Effector memory CD4-positive, alpha-beta T cell (primary cell): ENCODE data around the gene RBFOX1.

Experiments
- DNase-seq, 3 donors: peaks; one replicate each; pipeline ENCODE4 v3.0.0-alpha.2; 2020
- H3K27ac ChIP-seq: 2 replicates; pipeline ENCODE4 v1.7.0; 2013; ENCODE audit warnings: mild to moderate bottlenecking, low read length, moderate library complexity; ENCODE audit not compliant: insufficient read depth, poor library complexity, severe bottlenecking
- H3K27me3 ChIP-seq: replicated peaks from 2 replicates; pipeline ENCODE4 v1.7.0; 2013; ENCODE audit warnings: mild to moderate bottlenecking, low read length; ENCODE audit not compliant: insufficient read depth, control insufficient read depth, poor library complexity, severe bottlenecking
- H3K36me3 ChIP-seq: 2 replicates; pipeline ENCODE4 v1.7.0; 2013; ENCODE audit warnings: mild to moderate bottlenecking, low read length, moderate library complexity; ENCODE audit not compliant: control insufficient read depth, insufficient read depth
- H3K4me1 ChIP-seq: 2 replicates; pipeline ENCODE4 v1.7.0; 2013; ENCODE audit warnings: low read length, mild to moderate bottlenecking; ENCODE audit not compliant: control insufficient read depth, insufficient read depth, poor library complexity, severe bottlenecking
- H3K4me3 ChIP-seq: 2 replicates; pipeline ENCODE4 v1.7.0; 2013; ENCODE audit warnings: low read length, low read depth, mild to moderate bottlenecking; ENCODE audit not compliant: insufficient read depth, poor library complexity, severe bottlenecking
- H3K9me3 ChIP-seq: 2 replicates; pipeline ENCODE4 v1.7.0; 2013; ENCODE audit warnings: mild to moderate bottlenecking, low read length, moderate library complexity; ENCODE audit not compliant: control insufficient read depth

The RBFOX1 gene

DNA sequence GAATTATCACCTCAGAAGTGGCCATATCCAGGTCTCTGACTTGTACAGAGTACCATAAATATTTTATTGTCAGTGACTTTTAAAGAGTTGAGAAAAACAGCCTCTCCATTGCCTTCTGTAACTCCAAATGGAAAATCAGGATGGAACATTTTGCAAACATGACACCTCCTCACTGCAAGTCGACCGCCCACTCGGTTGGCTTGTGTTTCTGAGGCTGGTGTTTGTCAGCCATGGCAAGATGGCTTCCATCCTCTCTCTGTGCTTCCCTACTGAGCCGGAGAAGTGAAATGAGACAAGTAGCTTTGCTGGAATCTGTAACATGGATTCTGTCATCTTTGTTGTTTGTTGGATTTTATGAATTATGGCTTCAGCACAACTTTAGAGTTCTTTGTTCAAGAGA is 172.8 kb downstream of the RBFOX1 start:
- no peak overlapping the region for H3K27ac ChIP-seq
- no peaks in the 10 kb centered on the region for H3K36me3 ChIP-seq
- no peaks in the 10 kb centered on the region for H3K9me3 ChIP-seq
- no peak for DNase-seq
- no peak overlapping the region for H3K4me3 ChIP-seq
- H3K4me1 ChIP-seq = no peaks in the 10 kb centered on the region
- H3K27me3 ChIP-seq = no peaks in the 10 kb centered on the region

DNA sequence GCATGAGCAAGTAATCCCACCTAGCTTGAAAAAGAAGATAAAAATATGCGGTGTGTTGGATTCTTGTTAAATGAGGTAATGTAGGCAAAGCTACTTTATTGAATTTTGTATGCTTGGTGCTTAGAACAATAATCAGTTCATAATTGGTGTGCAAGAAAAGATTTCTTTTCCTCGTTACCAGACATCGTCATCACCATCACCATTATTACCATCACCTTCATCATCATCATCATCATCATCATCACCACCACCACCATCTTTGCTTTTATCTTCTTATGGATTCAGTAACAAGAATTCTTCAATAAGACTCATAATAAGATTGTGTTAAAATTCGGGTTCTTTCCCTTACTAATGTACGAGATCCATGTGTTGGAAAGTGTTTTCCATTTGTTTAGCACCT is 173.7 kb downstream of the RBFOX1 start:
- Histone ChIP-seq H3K27ac (no peak overlapping the region), H3K36me3 (no peaks in the 10 kb centered on the region), H3K27me3 (no peaks in the 10 kb centered on the region), H3K9me3 (no peaks in the 10 kb centered on the region), H3K4me3 (no peak overlapping the region), H3K4me1 (no peaks in the 10 kb centered on the region)
- no peak for DNase-seq

DNA sequence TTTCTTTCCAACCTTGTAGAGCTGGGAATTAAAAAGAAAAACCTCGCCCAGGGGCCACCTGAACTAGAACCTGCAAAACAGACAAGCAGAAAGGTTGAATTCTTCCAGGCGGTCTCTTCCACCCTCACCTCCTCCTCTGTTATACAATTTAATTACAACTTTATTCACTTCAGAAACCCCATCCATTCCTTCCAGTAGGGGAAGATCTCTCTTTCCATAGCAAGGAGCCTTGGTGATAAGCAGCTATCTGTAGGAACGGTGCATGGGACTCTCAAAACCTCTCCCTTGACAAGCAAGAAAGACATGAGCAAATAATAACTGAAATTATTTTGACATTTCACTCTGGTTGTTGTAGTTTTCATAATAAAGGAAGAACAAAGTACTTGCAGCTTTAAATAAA is 176.0 kb downstream of the RBFOX1 start:
- Histone ChIP-seq H3K36me3 (no peaks in the 10 kb centered on the region), H3K27me3 (no peaks in the 10 kb centered on the region), H3K9me3 (no peaks in the 10 kb centered on the region), H3K27ac (no peak overlapping the region), H3K4me1 (no peaks in the 10 kb centered on the region), H3K4me3 (no peak overlapping the region)
- no peak for DNase-seq

DNA sequence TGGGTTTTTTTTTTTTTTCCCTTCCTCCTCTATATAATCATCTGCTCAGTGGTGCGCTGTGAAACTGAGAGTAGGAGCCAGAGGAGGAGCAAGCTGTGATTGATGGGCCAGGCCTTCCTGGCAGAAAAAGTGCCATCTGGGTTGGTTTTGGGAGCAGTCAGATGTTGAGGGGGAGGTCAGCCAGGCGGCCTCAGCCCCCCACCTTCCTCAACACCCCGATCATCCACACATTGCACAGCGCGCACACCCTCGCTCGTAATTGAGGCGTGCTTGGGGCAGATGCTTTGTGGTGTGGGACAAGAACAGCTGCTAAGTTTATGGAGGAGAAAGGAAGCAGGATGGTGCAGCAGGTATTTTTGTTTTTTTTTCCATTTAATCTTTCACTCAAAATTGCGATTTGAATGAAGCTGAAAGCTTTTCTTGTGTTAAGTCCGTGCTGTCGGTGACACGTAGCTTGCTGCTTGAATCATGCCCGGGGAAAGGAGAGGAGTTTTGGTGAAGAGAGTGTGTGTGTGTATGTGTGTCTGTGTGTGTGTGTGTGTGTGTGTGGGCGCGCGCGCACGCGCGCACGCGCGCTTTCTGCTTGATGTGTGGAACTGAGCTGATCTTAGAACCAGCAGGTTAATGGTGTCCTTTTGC is 177.4 kb downstream of the RBFOX1 start:
- no peaks in the 10 kb centered on the region for H3K27me3 ChIP-seq
- no peaks in the 10 kb centered on the region for H3K36me3 ChIP-seq
- no peaks in the 10 kb centered on the region for H3K4me1 ChIP-seq
- H3K4me3 ChIP-seq = no peak overlapping the region
- DNase-seq = no peak
- H3K27ac ChIP-seq = no peak overlapping the region
- no peaks in the 10 kb centered on the region for H3K9me3 ChIP-seq

DNA sequence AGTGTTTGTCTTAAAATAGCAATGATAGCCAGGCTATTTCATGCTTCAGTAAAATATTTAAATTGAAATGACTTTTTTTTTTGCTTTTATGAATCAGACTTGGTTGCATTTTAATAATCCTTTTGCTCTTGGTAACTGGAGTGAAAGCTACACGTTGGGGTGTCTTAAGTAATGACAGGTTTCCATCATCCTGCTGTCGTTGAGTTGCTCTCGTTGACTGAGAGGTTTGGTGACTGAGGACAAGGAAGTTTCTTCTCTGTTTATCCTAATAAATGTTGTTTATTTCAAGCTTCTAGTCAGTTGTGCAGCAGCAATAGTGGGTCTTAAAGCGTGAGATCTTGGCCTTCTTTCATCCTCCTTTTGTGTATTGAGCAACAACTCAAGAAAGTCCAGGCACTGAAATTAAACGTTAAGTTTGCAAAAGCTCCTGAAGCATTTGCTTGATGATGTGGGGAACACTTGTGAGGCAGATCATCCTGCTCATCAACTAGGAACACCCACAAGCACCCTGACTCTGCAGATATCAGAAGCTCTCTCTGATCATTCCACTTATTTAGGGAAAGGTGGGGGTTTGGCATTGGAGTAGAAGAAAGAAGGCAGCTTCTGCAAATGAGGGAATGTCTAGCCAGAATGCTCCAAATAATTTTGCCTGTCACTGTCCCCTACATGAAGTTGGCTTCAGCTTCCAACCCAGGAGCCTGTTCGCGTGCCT is 179.1 kb downstream of the RBFOX1 start:
- no peaks in the 10 kb centered on the region for H3K9me3 ChIP-seq
- no peaks in the 10 kb centered on the region for H3K4me1 ChIP-seq
- no peaks in the 10 kb centered on the region for H3K27me3 ChIP-seq
- no peak for DNase-seq
- H3K4me3 ChIP-seq = no peak overlapping the region
- no peaks in the 10 kb centered on the region for H3K36me3 ChIP-seq
- H3K27ac ChIP-seq = no peak overlapping the region

DNA sequence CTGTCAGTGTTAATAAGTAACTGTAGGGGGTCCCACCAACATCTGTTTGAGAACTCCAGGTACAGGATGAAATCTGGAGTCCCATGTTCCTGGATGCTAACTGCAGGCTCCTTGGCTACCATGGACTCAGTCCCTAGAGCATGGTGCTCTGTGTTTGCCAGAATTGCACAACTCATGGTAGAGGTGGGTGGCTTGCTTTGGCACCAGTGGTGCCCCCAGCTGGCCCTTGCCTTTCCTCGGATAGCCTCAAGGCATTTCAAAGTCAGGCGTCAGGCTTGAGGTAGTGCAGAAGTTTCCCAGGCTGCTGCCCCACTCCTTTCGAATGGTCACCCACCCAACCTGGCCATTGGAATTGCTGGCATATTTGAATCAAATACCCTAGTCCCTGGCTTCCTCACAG is 179.9 kb downstream of the RBFOX1 start:
- H3K36me3 ChIP-seq = no peaks in the 10 kb centered on the region
- H3K4me1 ChIP-seq = no peaks in the 10 kb centered on the region
- no peak overlapping the region for H3K27ac ChIP-seq
- H3K9me3 ChIP-seq = no peaks in the 10 kb centered on the region
- no peak overlapping the region for H3K4me3 ChIP-seq
- DNase-seq = no peak
- no peaks in the 10 kb centered on the region for H3K27me3 ChIP-seq

DNA sequence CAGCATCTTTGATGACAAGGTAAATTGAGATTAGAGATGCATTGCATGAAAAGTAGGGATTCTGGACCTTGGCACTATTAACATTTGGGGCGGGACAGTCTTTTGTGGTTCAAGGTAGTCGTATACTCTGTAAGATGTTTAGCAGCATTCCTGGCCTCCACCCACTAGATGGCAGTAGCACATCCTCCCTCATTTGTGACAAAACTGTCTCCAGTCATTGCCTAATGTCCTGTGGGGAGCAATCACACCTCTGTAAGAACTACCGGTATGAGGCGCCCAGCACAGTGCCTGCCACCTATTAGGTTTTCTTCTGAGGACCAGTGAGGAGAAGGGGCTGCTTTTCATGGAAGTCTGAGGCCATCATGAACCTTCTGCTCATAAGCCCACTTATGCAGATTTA is 180.8 kb downstream of the RBFOX1 start:
- no peaks in the 10 kb centered on the region for H3K36me3 ChIP-seq
- no peak overlapping the region for H3K4me3 ChIP-seq
- no peak overlapping the region for H3K27ac ChIP-seq
- H3K27me3 ChIP-seq = no peaks in the 10 kb centered on the region
- DNase-seq = no peak
- no peaks in the 10 kb centered on the region for H3K9me3 ChIP-seq
- H3K4me1 ChIP-seq = no peaks in the 10 kb centered on the region

DNA sequence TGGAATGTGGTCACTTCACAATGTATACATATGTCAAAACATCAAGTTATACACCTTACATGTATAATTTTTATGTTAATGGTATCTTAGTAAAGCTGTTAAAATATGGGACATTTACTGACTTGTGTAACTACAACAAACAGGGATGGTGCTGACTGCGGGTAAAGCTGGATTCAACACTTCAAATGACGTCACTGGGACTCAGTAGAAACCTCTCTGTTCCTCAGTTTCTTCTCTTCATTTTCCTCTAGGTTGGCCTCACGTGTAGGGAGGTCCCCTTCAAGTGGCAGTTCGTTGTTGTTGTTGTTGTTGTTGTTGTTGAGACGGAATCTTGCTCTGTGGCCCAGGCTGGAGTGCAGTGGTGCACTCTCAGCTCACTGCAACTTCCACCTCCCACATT is 182.9 kb downstream of the RBFOX1 start:
- H3K4me3 ChIP-seq = no peak overlapping the region
- H3K9me3 ChIP-seq = no peaks in the 10 kb centered on the region
- H3K4me1 ChIP-seq = no peaks in the 10 kb centered on the region
- H3K27me3 ChIP-seq = no peaks in the 10 kb centered on the region
- H3K27ac ChIP-seq = no peak overlapping the region
- H3K36me3 ChIP-seq = no peaks in the 10 kb centered on the region
- DNase-seq = no peak

DNA sequence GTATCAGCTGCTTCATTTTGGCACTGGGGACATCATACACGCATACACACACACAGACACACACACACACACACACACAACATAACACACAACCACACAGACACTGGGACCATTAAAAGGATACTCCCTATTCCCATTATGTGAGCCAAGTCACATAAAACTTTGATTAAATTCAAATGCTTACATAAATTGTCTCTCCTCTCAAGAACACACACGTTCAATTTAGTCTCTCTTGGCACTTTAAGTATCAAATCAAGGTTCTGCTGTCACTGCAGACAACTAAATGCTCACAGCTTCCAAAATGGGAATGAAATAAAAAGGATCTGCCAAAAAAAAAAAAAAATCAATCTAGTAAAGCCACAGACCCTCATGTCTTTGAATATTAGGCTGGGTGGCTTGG is 184.9 kb downstream of the RBFOX1 start:
- Histone ChIP-seq H3K9me3 (no peaks in the 10 kb centered on the region), H3K4me3 (no peak overlapping the region), H3K36me3 (no peaks in the 10 kb centered on the region), H3K27me3 (no peaks in the 10 kb centered on the region), H3K27ac (no peak overlapping the region), H3K4me1 (no peaks in the 10 kb centered on the region)
- DNase-seq = no peak

DNA sequence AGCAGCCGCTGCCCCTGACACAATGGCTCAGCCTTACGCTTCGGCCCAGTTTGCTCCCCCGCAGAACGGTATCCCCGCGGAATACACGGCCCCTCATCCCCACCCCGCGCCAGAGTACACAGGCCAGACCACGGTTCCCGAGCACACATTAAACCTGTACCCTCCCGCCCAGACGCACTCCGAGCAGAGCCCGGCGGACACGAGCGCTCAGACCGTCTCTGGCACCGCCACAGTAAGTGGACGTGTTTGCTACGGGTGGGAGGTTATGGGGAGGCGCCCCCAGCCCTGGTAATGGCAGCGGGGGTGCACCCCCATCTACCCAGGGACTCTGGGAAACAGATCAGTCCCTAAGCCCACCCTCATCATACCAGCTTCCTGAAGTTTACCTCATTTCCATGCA is 185.5 kb downstream of the RBFOX1 start:
- Histone ChIP-seq H3K27me3 (no peaks in the 10 kb centered on the region), H3K27ac (no peak overlapping the region), H3K4me1 (no peaks in the 10 kb centered on the region), H3K36me3 (no peaks in the 10 kb centered on the region), H3K4me3 (no peak overlapping the region), H3K9me3 (no peaks in the 10 kb centered on the region)
- no peak for DNase-seq
